CD14-positive monocyte (primary cell): ENCODE results near the gene RIPK1. TPM values are rescaled to one million over a fixed set of nuclear protein-coding genes. Genes with fewer than 3 reads are reported as not detected.
"Not testable (repeated sequence)": the region's sequence is repeated elsewhere in the genome, so short reads cannot be mapped to it uniquely, and the experiment has no call there.

Experiments used
- DNase-seq, 3 donors: peaks; one replicate each; pipeline ENCODE4 v3.0.0-alpha.2; 2011 to 2022
- H2AFZ ChIP-seq: 2 replicates; pipeline ENCODE4 v1.6.0; 2012; ENCODE audit warnings: mild to moderate bottlenecking, low read depth, low read length, inconsistent platforms; ENCODE audit not compliant: insufficient read depth, poor library complexity, severe bottlenecking
- H3K27ac ChIP-seq, 2 donors: 1 replicate in 1 of 2; 2 replicates in 1 of 2; pipeline ENCODE4 v1.5.1; 2012 to 2013; ENCODE audit warnings: low read length in 2 of 2, control low read depth in 1 of 2, inconsistent platforms in 1 of 2, low read depth in 1 of 2, mild to moderate bottlenecking in 1 of 2
- H3K27me3 ChIP-seq, 2 donors: one replicate each; pipeline versions ENCODE4 v1.6.0 to v1.6.1; 2011 to 2013; ENCODE audit warnings: low read length in 2 of 2; ENCODE audit not compliant: control insufficient read depth in 2 of 2, insufficient read depth in 2 of 2
- H3K36me3 ChIP-seq, 2 donors: replicated peaks in 1 of 2; 1 replicate in 1 of 2; 2 replicates in 1 of 2; pipeline versions ENCODE4 v1.5.1 to v1.6.1; 2012 to 2013; ENCODE audit warnings: low read length in 2 of 2, control low read depth in 1 of 2, inconsistent platforms in 1 of 2, mild to moderate bottlenecking in 1 of 2; ENCODE audit not compliant: insufficient read depth in 2 of 2, control insufficient read depth in 1 of 2
- H3K4me1 ChIP-seq, 2 donors: 1 replicate in 1 of 2; 2 replicates in 1 of 2; pipeline versions ENCODE4 v1.5.1 to v1.6.1; 2012 to 2013; ENCODE audit warnings: low read length in 2 of 2, control low read depth in 1 of 2, inconsistent platforms in 1 of 2, mild to moderate bottlenecking in 1 of 2, moderate library complexity in 1 of 2; ENCODE audit not compliant: insufficient read depth in 2 of 2, control insufficient read depth in 1 of 2
- H3K4me2 ChIP-seq: replicated peaks from 2 replicates; pipeline ENCODE3; 2012; ENCODE audit warnings: low read length, moderate library complexity, mild to moderate bottlenecking; ENCODE audit not compliant: poor library complexity, severe bottlenecking; ENCODE audit errors: extremely low read depth
- H3K4me3 ChIP-seq, 3 experiments: fragments of 200-600 bp in 1 of 3; sonication (generic) in 1 of 3; replicated peaks in 1 of 3; 1 replicate in 2 of 3; 2 replicates in 1 of 3; pipeline ENCODE4 v1.5.1; 2011 to 2013; ENCODE audit warnings: low read length in 3 of 3, mild to moderate bottlenecking in 3 of 3, control low read depth in 2 of 3, low read depth in 2 of 3, inconsistent platforms in 1 of 3, moderate library complexity in 1 of 3
- H3K79me2 ChIP-seq: 2 replicates; pipeline ENCODE4 v1.6.0; 2012; ENCODE audit warnings: mild to moderate bottlenecking, control low read depth, inconsistent platforms, low read length, moderate library complexity; ENCODE audit not compliant: insufficient read depth
- H3K9ac ChIP-seq: 2 replicates; pipeline ENCODE4 v1.6.0; 2017; ENCODE audit warnings: low read length, mild to moderate bottlenecking; ENCODE audit not compliant: insufficient read depth, poor library complexity, severe bottlenecking
- H3K9me3 ChIP-seq, 2 donors: replicated peaks in 1 of 2; 1 replicate in 1 of 2; 2 replicates in 1 of 2; pipeline versions ENCODE4 v1.5.1 to v1.6.1; 2012 to 2013; ENCODE audit warnings: low read length in 2 of 2, control low read depth in 1 of 2; ENCODE audit not compliant: control insufficient read depth in 1 of 2, insufficient read depth in 1 of 2
- H4K20me1 ChIP-seq: 2 replicates; pipeline ENCODE4 v1.6.0; 2012; ENCODE audit warnings: mild to moderate bottlenecking, low read length, control low read depth, moderate library complexity; ENCODE audit not compliant: insufficient read depth
- H3K27ac Mint-ChIP-seq, 7 donors: one replicate each; pipeline ENCODE4 v1.8.0; 2020; ENCODE audit warnings: mild to moderate bottlenecking in 7 of 7, mixed read lengths in 7 of 7, moderate library complexity in 6 of 7, inconsistent platforms in 2 of 7
- H3K27me3 Mint-ChIP-seq, 3 donors: one replicate each; pipeline ENCODE4 v1.8.0; 2021 to 2022; ENCODE audit warnings: low read depth in 3 of 3, mild to moderate bottlenecking in 3 of 3, mixed read lengths in 3 of 3, moderate library complexity in 3 of 3, inconsistent platforms in 1 of 3
- H3K36me3 Mint-ChIP-seq, 2 donors: one replicate each; pipeline ENCODE4 v1.8.0; 2020; ENCODE audit warnings: mixed read lengths in 2 of 2, inconsistent platforms in 1 of 2, mild to moderate bottlenecking in 1 of 2
- H3K4me1 Mint-ChIP-seq: one replicate; pipeline ENCODE4 v1.8.0; 2020; ENCODE audit warnings: mild to moderate bottlenecking, mixed read lengths
- H3K4me3 Mint-ChIP-seq, 2 donors: one replicate each; pipeline ENCODE4 v1.8.0; 2020; ENCODE audit warnings: mild to moderate bottlenecking in 2 of 2, mixed read lengths in 2 of 2, moderate library complexity in 1 of 2
- H3K9me3 Mint-ChIP-seq, 7 donors: one replicate each; pipeline ENCODE4 v1.8.0; 2020 to 2022; ENCODE audit warnings: mixed read lengths in 7 of 7, mild to moderate bottlenecking in 6 of 7, moderate library complexity in 6 of 7, inconsistent platforms in 2 of 7
- CTCF ChIP-seq: fragments of 200-600 bp; IDR thresholded peaks from one replicate; pipeline ENCODE4 v1.8.0; 2022; ENCODE audit warnings: antibody characterized with exemption, mild to moderate bottlenecking
- WGBS: methylation state at CpG from one replicate; pipeline ENCODE4 v1.1.5; 2013; ENCODE audit warnings: missing lambda C conversion rate; ENCODE audit not compliant: insufficient coverage; 5-methylcytosine and 5-hydroxymethylcytosine counted together
- intact Hi-C, 2 donors: fragments of 100-400 bp; cut with micrococcal nuclease; formaldehyde crosslinking; loops; one replicate each; pipeline versions ENCODE4 v1.15.0 to v1.15.1; 2023
- polyA plus RNA-seq, 3 donors: library from polyadenylated mRNA; depleted of rRNA in 1 of 3; unstranded in 2 of 3; stranded (reverse) in 1 of 3; fragments of 300-500 nt in 2 of 3; fragments of >200 nt in 1 of 3; fragmentation: Illumina TruSeq in 2 of 3; gene quantifications; 1 replicate in 2 of 3; 2 replicates in 1 of 3; pipeline ENCODE4 v1.2.3, GENCODE V29; 2012 to 2021

RIPK1 gene
- polyA plus RNA-seq, 3 donors: 6.0 to 9.6 (median 9.6) TPM

GRCh38 chr6:3077430-3077829 lies 9.1 kb downstream of the RIPK1 start:
- TF ChIP-seq CTCF: no peak
- DNase-seq: no peak
- Histone ChIP-seq H3K36me3 (peaks cover 56 to 75% of the 10 kb centered on the region in 2 donors), H3K9ac (no peak overlapping the region), H2AFZ (no peak overlapping the region), H3K4me1 (peaks cover 12 to 18% of the 10 kb centered on the region in 2 donors), H3K27ac (no peak overlapping the region), H3K9me3 (no peaks in the 10 kb centered on the region), H3K4me3 (no peak overlapping the region), H3K4me2 (no peak overlapping the region), H3K79me2 (peaks cover 57% of the 10 kb centered on the region), H3K27me3 (no peaks in the 10 kb centered on the region), H4K20me1 (peaks cover 94% of the 10 kb centered on the region)
- 98% methylated on average over 5 of the region's 9 CpGs for WGBS
- H3K9me3 Mint-ChIP-seq: peaks cover 0 to 1% (median 0%) of the 10 kb centered on the region in 7 donors
- intact Hi-C loops: no loop called here
- H3K27me3 Mint-ChIP-seq: no peaks in the 10 kb centered on the region
- peaks cover 19% of the 10 kb centered on the region for H3K4me1 Mint-ChIP-seq
- H3K27ac Mint-ChIP-seq: peak overlapping the region in 1 of 7 donors; percentile 56
- no peak overlapping the region for H3K4me3 Mint-ChIP-seq
- peaks cover 56 to 76% of the 10 kb centered on the region in 2 donors for H3K36me3 Mint-ChIP-seq

- peaks cover 66 to 79% of the 10 kb centered on the region in 2 donors for H3K36me3 Mint-ChIP-seq
- H3K9me3 ChIP-seq, H3K27me3 Mint-ChIP-seq, H3K9me3 Mint-ChIP-seq, H3K4me3 Mint-ChIP-seq, H3K4me2 ChIP-seq, H3K27ac ChIP-seq, DNase-seq, intact Hi-C loops, H3K27me3 ChIP-seq, H3K9ac ChIP-seq, H3K4me3 ChIP-seq, H2AFZ ChIP-seq: not testable (repeated sequence)
- peak overlapping the region in 2 of 7 donors; percentile 12 to 51 for H3K27ac Mint-ChIP-seq
- peaks cover 88% of the 10 kb centered on the region for H4K20me1 ChIP-seq
- H3K79me2 ChIP-seq: peaks cover 42% of the 10 kb centered on the region
- H3K36me3 ChIP-seq: peaks cover 66 to 77% of the 10 kb centered on the region in 2 donors
- peaks cover 20% of the 10 kb centered on the region for H3K4me1 Mint-ChIP-seq
- 100% methylated on average over 4 of the region's 8 CpGs for WGBS
- H3K4me1 ChIP-seq: peaks cover 12 to 19% of the 10 kb centered on the region in 2 donors
Observed at GRCh38 chr6:3078952-3079351, 10.7 kb downstream of the RIPK1 start.
